ENCODE results near the gene ELMOD3.

DNA sequence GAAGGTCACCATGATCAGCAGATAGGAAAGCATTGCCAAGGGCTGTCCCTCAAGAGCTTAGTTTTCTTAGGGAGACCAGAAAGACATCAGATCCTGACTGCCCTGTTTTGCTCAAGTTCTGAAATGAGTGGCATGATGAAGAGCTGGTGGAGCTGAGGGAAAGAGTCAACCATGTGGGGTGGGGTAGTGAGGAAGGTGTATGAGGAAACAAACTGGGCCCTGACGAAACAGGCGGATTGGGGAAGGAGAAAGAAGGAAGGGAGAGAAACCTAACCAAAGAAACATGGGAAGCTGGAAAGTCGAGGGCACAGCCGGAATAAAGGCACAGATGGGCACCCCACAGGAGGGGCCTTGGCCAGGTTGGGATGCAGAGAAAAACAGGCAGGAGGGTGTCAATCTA lies 34.8 kb upstream of the ELMOD3 start:
- TF ChIP-seq EZH2phosphoT487 (IDR thresholded peaks at IDR 0.05; ENCODE audit: insufficient read depth, low read depth): no peak
- no peak for TF ChIP-seq EZH2 (IDR thresholded peaks at IDR 0.05; ENCODE audit: insufficient read depth, poor library complexity, severe bottlenecking)

Measured in GM23248 (cell line).